Bladder microvascular endothelial cell (primary cell): ENCODE results near the gene ATAD2B. TPM values are rescaled to one million over a fixed set of nuclear protein-coding genes. Genes with fewer than 3 reads are reported as not detected.

ENCODE experiments used
- total RNA-seq: library from RNA; depleted of rRNA; stranded (reverse); fragments of >200 nt; gene quantifications from 2 replicates; pipeline ENCODE4 v1.2.3, GENCODE V29; 2014

ATAD2B gene
- 8.4 and 22.7 TPM in 2 replicates for total RNA-seq

DNA sequence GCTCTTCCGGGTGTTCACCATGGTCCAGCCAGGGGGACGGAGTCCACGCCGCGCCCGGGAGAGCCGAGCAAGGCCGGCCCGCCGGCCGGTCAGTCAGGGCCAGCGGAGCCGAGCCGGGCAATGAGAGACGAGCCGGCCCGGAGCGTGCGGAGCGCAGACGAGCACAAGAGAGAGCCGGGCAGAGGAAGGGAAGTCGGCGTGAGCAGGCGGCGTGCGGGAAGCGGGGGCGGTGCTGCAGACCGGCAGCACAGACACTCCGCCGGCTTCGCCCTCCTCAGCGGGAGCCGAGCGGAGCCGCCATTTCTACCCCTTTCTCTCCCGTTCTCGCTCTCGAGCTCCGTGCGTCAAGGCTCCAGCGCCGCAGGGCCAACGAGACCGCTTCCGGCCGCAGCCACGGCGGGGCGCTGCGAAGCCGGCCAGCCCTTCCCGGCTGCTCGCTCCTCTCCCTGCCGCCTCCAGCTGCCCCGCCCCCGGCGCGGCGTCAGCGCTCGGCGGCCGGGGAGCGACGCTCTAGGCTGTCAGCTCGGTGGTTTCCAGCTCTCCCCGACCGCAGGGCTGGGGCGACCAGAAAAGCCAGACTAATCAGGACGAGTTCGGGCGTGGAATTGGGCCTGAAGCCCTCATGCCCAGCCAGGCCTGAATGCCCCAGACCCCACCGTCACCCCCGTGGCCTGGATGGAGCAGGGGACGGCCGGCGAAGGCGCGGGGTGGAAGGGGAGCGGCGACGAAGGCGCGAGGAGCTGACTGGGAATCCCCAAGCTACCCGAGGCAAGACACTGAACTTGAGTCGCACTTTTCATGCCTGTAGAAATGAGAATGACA is at the start of gene ATAD2B:
Gene ATAD2B, minus strand, starts transcription at position 374 of the 822 bp plus-strand sequence. Its CDS starts 353 bp downstream, at position 21.

DNA sequence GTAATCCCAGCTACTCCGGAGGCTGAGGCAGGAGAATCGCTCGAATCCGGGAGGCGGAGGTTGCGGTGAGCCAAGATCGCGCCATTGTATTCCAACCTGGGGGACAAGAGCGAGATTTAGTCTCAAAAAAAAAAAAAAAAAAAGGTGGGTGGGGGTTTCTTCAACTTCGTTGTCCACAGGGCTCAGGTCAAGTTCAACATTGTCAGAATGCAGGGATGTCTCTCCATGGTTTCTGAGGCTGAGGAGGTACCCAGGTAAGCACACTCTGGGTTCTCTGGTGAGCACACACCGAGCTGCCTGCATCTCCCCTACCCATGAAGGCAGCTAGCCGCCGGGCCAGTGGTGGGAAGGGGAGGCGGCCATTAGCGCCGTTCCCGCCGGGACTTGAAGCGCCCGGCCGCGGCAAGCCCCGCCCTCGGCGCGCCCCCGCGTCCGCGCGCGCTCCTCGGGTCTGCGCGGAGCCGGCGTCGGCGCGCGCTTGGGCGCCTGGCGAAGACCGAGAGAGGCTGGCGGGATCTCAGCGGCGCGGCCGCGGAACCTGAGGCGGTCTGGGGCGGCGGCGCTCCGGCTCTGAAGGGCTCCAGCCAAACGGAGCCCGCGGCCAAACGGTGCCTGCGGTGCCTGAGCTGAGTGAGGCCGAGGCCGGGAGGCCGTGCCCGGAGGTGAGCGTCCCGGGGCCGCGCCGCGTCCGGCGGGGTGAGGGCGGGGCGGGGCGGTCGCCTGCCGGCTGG is 13.2 kb upstream of the ATAD2B start, which contains the start of gene UBXN2A:
Gene UBXN2A, plus strand, starts transcription at position 477 of the 731 bp plus-strand sequence. CDS start 17,852 bp downstream, outside the sequence.

Other genes starting within 250 kb of the ATAD2B start
- gene UBXN2A, start 13.3 kb upstream of the ATAD2B start, total RNA-seq = 7.3 and 12.3 TPM in 2 replicates
- 0.25 TPM in 1 of 2 replicates, not detected in the other for gene MFSD2B, start 83.0 kb upstream of the ATAD2B start, total RNA-seq
- gene WDCP, start 120.3 kb upstream of the ATAD2B start, total RNA-seq = 6.2 and 14.4 TPM in 2 replicates
- gene FKBP1B, start 122.6 kb upstream of the ATAD2B start, total RNA-seq = 9.3 and 14.6 TPM in 2 replicates
- gene SF3B6, start 149.2 kb upstream of the ATAD2B start, total RNA-seq = 108 and 113 TPM in 2 replicates
- 46.4 and 120 TPM in 2 replicates for gene TP53I3, start 157.7 kb upstream of the ATAD2B start, total RNA-seq
- gene PFN4, start 196.2 kb upstream of the ATAD2B start, total RNA-seq = 0.19 and 0.32 TPM in 2 replicates
- 2.1 and 5.7 TPM in 2 replicates for gene FAM228B, start 196.3 kb upstream of the ATAD2B start, total RNA-seq
- under 0.01 and 0.31 TPM in 2 replicates for gene FAM228A, start 247.9 kb upstream of the ATAD2B start, total RNA-seq